Rectal smooth muscle tissue (tissue), 1 donor: ENCODE results near the gene HPCA.

ENCODE experiments used
- H3K27ac ChIP-seq: one replicate; pipeline ENCODE4 v1.7.0; 2013; ENCODE audit warnings: low read depth, low read length, inconsistent platforms
- H3K27me3 ChIP-seq: one replicate; pipeline ENCODE4 v1.7.0; 2013; ENCODE audit warnings: low read length; ENCODE audit not compliant: control insufficient read depth, insufficient read depth
- H3K36me3 ChIP-seq: one replicate; pipeline ENCODE4 v1.7.0; 2013; ENCODE audit warnings: low read length; ENCODE audit not compliant: control insufficient read depth, insufficient read depth
- H3K4me1 ChIP-seq: one replicate; pipeline ENCODE4 v1.7.0; 2013; ENCODE audit warnings: low read length; ENCODE audit not compliant: control insufficient read depth, insufficient read depth
- H3K4me3 ChIP-seq: one replicate; pipeline ENCODE4 v1.7.0; 2013; ENCODE audit warnings: low read length
- H3K9ac ChIP-seq: one replicate; pipeline ENCODE4 v1.7.0; 2013; ENCODE audit warnings: low read length

The HPCA gene

GRCh38 chr1:32876341-32877210 is 9.7 kb upstream of the HPCA start:
- Histone ChIP-seq H3K36me3 (no peaks in the 10 kb centered on the region), H3K27ac (no peak overlapping the region), H3K27me3 (peaks cover 3% of the 10 kb centered on the region), H3K4me1 (no peaks in the 10 kb centered on the region), H3K9ac (no peak overlapping the region), H3K4me3 (no peak overlapping the region)

GRCh38 chr1:32877211-32878110 is 8.8 kb upstream of the HPCA start:
- no peaks in the 10 kb centered on the region for H3K27me3 ChIP-seq
- H3K27ac ChIP-seq = no peak overlapping the region
- no peak overlapping the region for H3K4me3 ChIP-seq
- no peak overlapping the region for H3K9ac ChIP-seq
- no peaks in the 10 kb centered on the region for H3K4me1 ChIP-seq
- H3K36me3 ChIP-seq = no peaks in the 10 kb centered on the region

GRCh38 chr1:32878183-32878582 is 8.1 kb upstream of the HPCA start:
- H3K9ac ChIP-seq = no peak overlapping the region
- no peaks in the 10 kb centered on the region for H3K36me3 ChIP-seq
- H3K27me3 ChIP-seq = no peaks in the 10 kb centered on the region
- no peak overlapping the region for H3K4me3 ChIP-seq
- H3K27ac ChIP-seq = no peak overlapping the region
- H3K4me1 ChIP-seq = no peaks in the 10 kb centered on the region

GRCh38 chr1:32878637-32879041 is 7.7 kb upstream of the HPCA start:
- H3K9ac ChIP-seq = no peak overlapping the region
- no peaks in the 10 kb centered on the region for H3K4me1 ChIP-seq
- H3K27me3 ChIP-seq = peaks cover under 1% of the 10 kb centered on the region
- H3K27ac ChIP-seq = no peak overlapping the region
- H3K36me3 ChIP-seq = no peaks in the 10 kb centered on the region
- H3K4me3 ChIP-seq = no peak overlapping the region

GRCh38 chr1:32881291-32881690 is 5.0 kb upstream of the HPCA start:
- Histone ChIP-seq H3K36me3 (no peaks in the 10 kb centered on the region), H3K4me3 (no peak overlapping the region), H3K27me3 (peaks cover 10% of the 10 kb centered on the region), H3K4me1 (no peaks in the 10 kb centered on the region), H3K9ac (no peak overlapping the region), H3K27ac (no peak overlapping the region)

- no peaks in the 10 kb centered on the region for H3K4me1 ChIP-seq
- H3K27ac ChIP-seq = no peak overlapping the region
- peaks cover 11% of the 10 kb centered on the region for H3K27me3 ChIP-seq
- no peaks in the 10 kb centered on the region for H3K36me3 ChIP-seq
- H3K9ac ChIP-seq = no peak overlapping the region
- no peak overlapping the region for H3K4me3 ChIP-seq
Observed at GRCh38 chr1:32881871-32882850, 4.1 kb upstream of the HPCA start.

GRCh38 chr1:32883338-32884031 is 2.8 kb upstream of the HPCA start:
- Histone ChIP-seq H3K27ac (no peak overlapping the region), H3K36me3 (no peaks in the 10 kb centered on the region), H3K9ac (no peak overlapping the region), H3K4me1 (no peaks in the 10 kb centered on the region), H3K4me3 (no peak overlapping the region), H3K27me3 (peaks cover 18% of the 10 kb centered on the region)

- Histone ChIP-seq H3K4me3 (no peak overlapping the region), H3K9ac (no peak overlapping the region), H3K27me3 (peaks cover 18% of the 10 kb centered on the region), H3K27ac (no peak overlapping the region), H3K36me3 (no peaks in the 10 kb centered on the region), H3K4me1 (no peaks in the 10 kb centered on the region)
Observed at GRCh38 chr1:32884032-32884372, 2.3 kb upstream of the HPCA start.

GRCh38 chr1:32884726-32885125 is 1.6 kb upstream of the HPCA start:
- no peak overlapping the region for H3K4me3 ChIP-seq
- H3K36me3 ChIP-seq = no peaks in the 10 kb centered on the region
- H3K4me1 ChIP-seq = no peaks in the 10 kb centered on the region
- no peak overlapping the region for H3K9ac ChIP-seq
- H3K27me3 ChIP-seq = peaks cover 18% of the 10 kb centered on the region
- no peak overlapping the region for H3K27ac ChIP-seq

- no peak overlapping the region for H3K27ac ChIP-seq
- no peak overlapping the region for H3K9ac ChIP-seq
- H3K4me1 ChIP-seq = no peaks in the 10 kb centered on the region
- H3K4me3 ChIP-seq = no peak overlapping the region
- peaks cover 20% of the 10 kb centered on the region for H3K27me3 ChIP-seq
- no peaks in the 10 kb centered on the region for H3K36me3 ChIP-seq
Observed at GRCh38 chr1:32885676-32886003, 651 bp upstream of the HPCA start.

GRCh38 chr1:32886828-32887414 is 630 bp downstream of the HPCA start:
- Histone ChIP-seq H3K4me3 (no peak overlapping the region), H3K36me3 (no peaks in the 10 kb centered on the region), H3K9ac (no peak overlapping the region), H3K27me3 (peaks cover 23% of the 10 kb centered on the region), H3K27ac (no peak overlapping the region), H3K4me1 (no peaks in the 10 kb centered on the region)
